Suprapubic skin (tissue), 4 donors: ENCODE data around the gene DDX11.
"Not testable (repeated sequence)": the region's sequence is repeated elsewhere in the genome, so short reads cannot be mapped to it uniquely, and the experiment has no call there.

ENCODE experiments used
- CTCF ChIP-seq, 2 donors: fragments of 200-600 bp in 1 of 2; fragments of 450-650 bp in 1 of 2; sonication (generic) in 1 of 2; IDR thresholded peaks; one replicate each; pipeline ENCODE4 v1.5.1; 2016 to 2019; ENCODE audit warnings: antibody characterized with exemption in 2 of 2, mild to moderate bottlenecking in 1 of 2, moderate library complexity in 1 of 2
- POLR2A ChIP-seq, 2 donors: fragments of 450-650 bp; IDR thresholded peaks; one replicate each; pipeline ENCODE4 v1.6.1; 2017; ENCODE audit warnings: antibody characterized with exemption in 2 of 2, mild to moderate bottlenecking in 2 of 2, moderate library complexity in 2 of 2
- POLR2AphosphoS5 ChIP-seq, 3 donors: sonication (generic); formaldehyde crosslinking; IDR thresholded peaks; one replicate each; pipeline ENCODE4 v1.6.1; 2017; ENCODE audit warnings: antibody characterized with exemption in 3 of 3

- TF ChIP-seq CTCF, POLR2A, POLR2AphosphoS5 (IDR thresholded peaks at IDR 0.05): not testable (repeated sequence)
Measured at GRCh38 chr12:31104773-31105172, 31.1 kb downstream of the DDX11 start.
